Breast epithelium (tissue), 4 donors: ENCODE measurements around the gene STRIT1. TPM values are rescaled to one million over a fixed set of nuclear protein-coding genes. Genes with fewer than 3 reads are reported as not detected.

ENCODE experiments used
- DNase-seq, 2 donors: peaks; one replicate each; pipeline ENCODE4 v3.0.0-alpha.2; 2019; ENCODE audit warnings: low spot score in 2 of 2
- H3K27ac ChIP-seq, 2 donors: fragments of 200-600 bp; sonication (generic) in 1 of 2; one replicate each; pipeline ENCODE4 v1.5.1; 2016 to 2019; ENCODE audit warnings: mild to moderate bottlenecking in 1 of 2
- H3K27me3 ChIP-seq, 2 donors: fragments of 200-600 bp; sonication (generic) in 1 of 2; one replicate each; pipeline versions ENCODE4 v1.5.1 to v1.6.0; 2017 to 2019; ENCODE audit warnings: control low read depth in 1 of 2, mild to moderate bottlenecking in 1 of 2
- H3K36me3 ChIP-seq: fragments of 200-600 bp; one replicate; pipeline ENCODE4 v1.5.1; 2019
- H3K4me1 ChIP-seq, 2 donors: fragments of 200-600 bp; sonication (generic); one replicate each; pipeline ENCODE4 v1.5.1; 2016 to 2019; ENCODE audit warnings: control low read depth in 1 of 2
- H3K4me3 ChIP-seq, 3 donors: fragments of 200-600 bp; sonication (generic); 1 replicate in 2 of 3; 2 replicates in 1 of 3; pipeline ENCODE4 v1.5.1; 2016 to 2019; ENCODE audit warnings: mild to moderate bottlenecking in 3 of 3, moderate library complexity in 2 of 3
- H3K9me3 ChIP-seq, 2 donors: fragments of 200-600 bp; sonication (generic) in 1 of 2; one replicate each; pipeline ENCODE4 v1.5.1; 2016 to 2019; ENCODE audit warnings: control low read depth in 1 of 2
- POLR2A ChIP-seq: fragments of 450-650 bp; IDR thresholded peaks from one replicate; pipeline ENCODE4 v1.6.1; 2016; ENCODE audit warnings: antibody characterized with exemption, mild to moderate bottlenecking, moderate library complexity
- POLR2AphosphoS5 ChIP-seq, 3 donors: sonication (generic); formaldehyde crosslinking; IDR thresholded peaks; one replicate each; pipeline ENCODE4 v1.6.1; 2017; ENCODE audit warnings: antibody characterized with exemption in 3 of 3
- intact Hi-C: fragments of 100-400 bp; cut with DNase I; formaldehyde crosslinking; loops from one replicate; pipeline ENCODE4 v1.15.1; 2023; ENCODE audit warnings: low total_unique reads
- total RNA-seq, 3 donors: library from RNA; depleted of rRNA; stranded (reverse); fragments of >200 nt; gene quantifications; one replicate each; pipeline ENCODE4 v1.1.0, GENCODE V29; 2016
- TF ChIP-seq, protein P1 (sequence below), 3 donors: fragments of 450-650 bp; IDR thresholded peaks; one replicate each; pipeline ENCODE4 v1.5.1; 2016 to 2017; ENCODE audit warnings: antibody characterized with exemption in 3 of 3, mild to moderate bottlenecking in 3 of 3, moderate library complexity in 3 of 3

STRIT1 gene
- total RNA-seq, 3 donors from 2014 or later = 0.32 TPM; not detected in 2

DNA sequence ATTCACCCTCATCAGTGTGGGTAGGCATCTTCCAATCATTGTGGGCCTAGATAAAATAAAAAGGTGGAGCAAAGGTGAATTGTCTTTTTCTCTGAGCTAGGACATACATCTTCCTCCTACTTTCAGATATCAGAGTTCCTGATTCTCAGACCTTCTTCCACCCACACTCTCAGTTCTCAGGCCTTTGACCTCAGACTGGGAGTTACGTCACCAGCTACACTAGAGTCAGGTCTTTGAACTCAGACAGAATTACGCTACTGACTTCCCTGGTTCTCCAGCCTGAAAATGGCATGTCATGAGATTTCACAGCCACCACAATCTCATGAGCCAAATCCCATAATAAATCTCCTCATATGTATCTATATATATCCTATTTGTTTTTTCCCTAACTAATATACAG is 39.0 kb downstream of the STRIT1 start:
- Histone ChIP-seq H3K9me3 (peaks cover 0 to under 1% of the 10 kb centered on the region in 2 donors), H3K27me3 (no peaks in the 10 kb centered on the region), H3K27ac (no peak overlapping the region), H3K4me1 (no peaks in the 10 kb centered on the region), H3K36me3 (no peaks in the 10 kb centered on the region), H3K4me3 (no peak overlapping the region)
- TF ChIP-seq, protein P1, sequence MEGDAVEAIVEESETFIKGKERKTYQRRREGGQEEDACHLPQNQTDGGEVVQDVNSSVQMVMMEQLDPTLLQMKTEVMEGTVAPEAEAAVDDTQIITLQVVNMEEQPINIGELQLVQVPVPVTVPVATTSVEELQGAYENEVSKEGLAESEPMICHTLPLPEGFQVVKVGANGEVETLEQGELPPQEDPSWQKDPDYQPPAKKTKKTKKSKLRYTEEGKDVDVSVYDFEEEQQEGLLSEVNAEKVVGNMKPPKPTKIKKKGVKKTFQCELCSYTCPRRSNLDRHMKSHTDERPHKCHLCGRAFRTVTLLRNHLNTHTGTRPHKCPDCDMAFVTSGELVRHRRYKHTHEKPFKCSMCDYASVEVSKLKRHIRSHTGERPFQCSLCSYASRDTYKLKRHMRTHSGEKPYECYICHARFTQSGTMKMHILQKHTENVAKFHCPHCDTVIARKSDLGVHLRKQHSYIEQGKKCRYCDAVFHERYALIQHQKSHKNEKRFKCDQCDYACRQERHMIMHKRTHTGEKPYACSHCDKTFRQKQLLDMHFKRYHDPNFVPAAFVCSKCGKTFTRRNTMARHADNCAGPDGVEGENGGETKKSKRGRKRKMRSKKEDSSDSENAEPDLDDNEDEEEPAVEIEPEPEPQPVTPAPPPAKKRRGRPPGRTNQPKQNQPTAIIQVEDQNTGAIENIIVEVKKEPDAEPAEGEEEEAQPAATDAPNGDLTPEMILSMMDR (IDR thresholded peaks at IDR 0.05) = no peak
- TF ChIP-seq POLR2AphosphoS5 (IDR thresholded peaks at IDR 0.05) (no peak), POLR2A (no peak)
- DNase-seq = no peak
- intact Hi-C loops = no loop called here

DNA sequence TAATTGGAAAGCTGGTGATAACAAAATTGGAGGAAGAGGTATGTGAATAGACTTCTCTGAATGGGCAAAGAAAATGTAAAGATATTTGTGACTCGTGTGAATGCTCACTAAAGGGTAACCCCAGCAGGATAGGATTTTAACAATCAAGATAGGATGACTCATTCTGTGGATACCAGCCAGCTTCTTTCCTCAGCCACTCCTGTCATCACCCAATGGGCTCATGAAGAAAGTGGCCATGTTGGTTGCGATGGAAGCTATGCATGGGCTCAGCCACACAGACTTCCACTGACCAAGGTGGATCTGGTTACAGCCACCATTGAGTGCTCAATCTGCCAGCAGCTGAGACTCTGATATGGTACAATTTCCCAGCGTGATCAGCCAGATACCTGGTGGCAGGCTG is 40.9 kb downstream of the STRIT1 start:
- TF ChIP-seq POLR2AphosphoS5 (IDR thresholded peaks at IDR 0.05) = no peak
- TF ChIP-seq, protein P1 (IDR thresholded peaks at IDR 0.05) = no peak
- TF ChIP-seq POLR2A = no peak
- Histone ChIP-seq H3K4me1 (no peaks in the 10 kb centered on the region), H3K27me3 (no peaks in the 10 kb centered on the region), H3K9me3 (peaks cover 0 to 11% of the 10 kb centered on the region in 2 donors), H3K36me3 (no peaks in the 10 kb centered on the region), H3K4me3 (no peak overlapping the region), H3K27ac (no peak overlapping the region)
- intact Hi-C loops = no loop called here
- DNase-seq = no peak

DNA sequence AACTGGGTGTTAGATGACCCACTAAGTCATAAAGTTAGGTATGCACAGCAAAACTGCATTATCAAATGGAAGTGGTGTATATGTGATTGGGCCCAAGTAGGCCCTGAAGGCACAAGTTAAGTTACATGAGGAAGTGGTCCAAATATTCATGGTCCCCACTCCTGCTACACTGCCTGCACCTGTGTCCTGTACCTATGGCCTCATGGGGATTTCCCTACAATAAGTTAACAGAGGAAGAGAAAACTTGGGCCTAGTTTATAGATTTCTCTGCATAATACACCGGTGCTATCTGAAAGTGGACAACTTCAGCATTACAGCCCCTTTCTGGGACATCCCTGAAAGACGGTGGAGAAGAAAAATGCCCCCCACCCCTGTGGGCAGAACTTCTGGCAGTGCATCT is 41.5 kb downstream of the STRIT1 start:
- Histone ChIP-seq H3K27ac (no peak overlapping the region), H3K36me3 (no peaks in the 10 kb centered on the region), H3K4me3 (no peak overlapping the region), H3K4me1 (no peaks in the 10 kb centered on the region), H3K27me3 (no peaks in the 10 kb centered on the region), H3K9me3 (peaks cover 0 to 11% of the 10 kb centered on the region in 2 donors)
- no peak for DNase-seq
- intact Hi-C loops = no loop called here
- TF ChIP-seq POLR2AphosphoS5 (IDR thresholded peaks at IDR 0.05) = no peak
- TF ChIP-seq, protein P1 (IDR thresholded peaks at IDR 0.05) = no peak
- no peak for TF ChIP-seq POLR2A

DNA sequence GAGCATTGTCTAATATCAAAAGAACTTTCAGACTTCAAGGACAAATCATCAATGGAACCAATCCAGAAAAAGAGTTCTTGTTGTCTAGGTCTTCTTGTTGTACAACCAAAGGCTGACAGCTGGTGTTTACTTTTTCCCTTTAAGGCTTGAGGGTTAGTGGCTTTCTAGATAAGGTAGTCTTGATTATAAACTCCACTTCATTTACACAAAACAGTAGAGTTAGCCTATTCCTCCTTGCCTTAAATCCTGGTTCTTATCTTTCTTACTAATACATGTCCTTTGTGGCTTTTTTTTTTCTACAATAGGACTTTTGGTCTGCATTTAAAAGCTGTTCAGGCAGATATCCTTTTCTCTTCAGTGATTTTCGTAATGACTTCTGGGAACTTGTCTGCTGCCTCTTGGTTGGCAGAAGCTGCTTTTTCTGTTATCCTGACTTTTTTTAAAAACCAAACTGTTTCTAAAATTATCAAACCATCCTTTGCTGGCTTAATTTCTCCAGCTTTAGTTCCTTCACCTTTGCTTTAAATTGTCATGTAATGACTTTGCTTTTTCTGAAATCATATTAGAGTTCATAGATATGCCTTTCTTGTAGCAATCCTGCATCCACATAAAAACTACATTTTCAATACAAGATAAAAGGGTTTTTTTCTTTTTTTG is 44.8 kb downstream of the STRIT1 start:
- Histone ChIP-seq H3K4me3 (no peak overlapping the region), H3K27me3 (no peaks in the 10 kb centered on the region), H3K4me1 (no peaks in the 10 kb centered on the region), H3K9me3 (peaks cover 0 to 11% of the 10 kb centered on the region in 2 donors), H3K36me3 (no peaks in the 10 kb centered on the region), H3K27ac (no peak overlapping the region)
- TF ChIP-seq POLR2AphosphoS5 (IDR thresholded peaks at IDR 0.05) (no peak), POLR2A (no peak)
- TF ChIP-seq, protein P1 (IDR thresholded peaks at IDR 0.05) = no peak
- intact Hi-C loops = no loop called here
- DNase-seq = no peak

DNA sequence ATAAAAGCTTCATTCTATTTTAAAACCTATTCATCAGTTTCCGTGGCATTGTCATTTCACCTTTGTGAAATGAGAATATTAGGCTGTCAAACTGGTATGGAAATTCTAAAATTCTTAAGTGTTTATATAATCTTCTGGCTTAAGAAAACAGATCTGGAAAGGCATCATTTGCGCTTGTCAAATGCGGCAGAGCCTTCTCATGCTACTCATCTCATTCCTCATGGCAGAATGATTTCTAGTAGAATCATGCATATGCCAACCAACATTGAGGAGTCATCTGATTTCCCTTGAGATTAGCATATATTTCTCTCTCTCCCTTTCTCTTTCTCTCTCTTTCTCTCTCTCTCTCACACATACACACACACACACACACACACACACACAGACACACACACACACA is 48.8 kb downstream of the STRIT1 start:
- Histone ChIP-seq H3K36me3 (no peaks in the 10 kb centered on the region), H3K4me3 (no peak overlapping the region), H3K9me3 (peaks cover 0 to 11% of the 10 kb centered on the region in 2 donors), H3K27ac (no peak overlapping the region), H3K4me1 (no peaks in the 10 kb centered on the region), H3K27me3 (no peaks in the 10 kb centered on the region)
- no peak for DNase-seq
- intact Hi-C loops = no loop called here
- TF ChIP-seq, protein P1 (IDR thresholded peaks at IDR 0.05) = no peak
- TF ChIP-seq POLR2A (no peak), POLR2AphosphoS5 (IDR thresholded peaks at IDR 0.05) (no peak)
